ENCODE data around the gene SLC11A1.

The SLC11A1 gene, protein sequence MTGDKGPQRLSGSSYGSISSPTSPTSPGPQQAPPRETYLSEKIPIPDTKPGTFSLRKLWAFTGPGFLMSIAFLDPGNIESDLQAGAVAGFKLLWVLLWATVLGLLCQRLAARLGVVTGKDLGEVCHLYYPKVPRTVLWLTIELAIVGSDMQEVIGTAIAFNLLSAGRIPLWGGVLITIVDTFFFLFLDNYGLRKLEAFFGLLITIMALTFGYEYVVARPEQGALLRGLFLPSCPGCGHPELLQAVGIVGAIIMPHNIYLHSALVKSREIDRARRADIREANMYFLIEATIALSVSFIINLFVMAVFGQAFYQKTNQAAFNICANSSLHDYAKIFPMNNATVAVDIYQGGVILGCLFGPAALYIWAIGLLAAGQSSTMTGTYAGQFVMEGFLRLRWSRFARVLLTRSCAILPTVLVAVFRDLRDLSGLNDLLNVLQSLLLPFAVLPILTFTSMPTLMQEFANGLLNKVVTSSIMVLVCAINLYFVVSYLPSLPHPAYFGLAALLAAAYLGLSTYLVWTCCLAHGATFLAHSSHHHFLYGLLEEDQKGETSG

DNA sequence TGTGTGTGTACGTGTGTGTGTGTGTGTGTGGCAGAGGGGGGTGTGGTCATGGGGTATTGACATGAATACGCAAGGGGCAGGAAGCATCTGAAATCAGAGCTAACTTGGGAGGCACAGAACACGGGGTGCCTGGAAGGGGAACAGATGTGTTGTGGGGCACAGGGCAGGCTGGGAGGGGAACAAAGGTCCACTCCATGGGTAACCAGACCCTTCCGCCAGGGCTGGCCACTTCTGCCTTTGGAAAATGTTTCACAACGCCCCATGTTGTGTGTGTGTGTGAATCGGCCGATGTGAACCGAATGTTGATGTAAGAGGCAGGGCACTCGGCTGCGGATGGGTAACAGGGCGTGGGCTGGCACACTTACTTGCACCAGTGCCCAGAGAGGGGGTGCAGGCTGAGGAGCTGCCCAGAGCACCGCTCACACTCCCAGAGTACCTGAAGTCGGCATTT, at the start of gene SLC11A1:
TSS of gene SLC11A1 (plus strand) at position 358 of the 451 bp plus-strand sequence. CDS start 96 bp downstream, outside the sequence.
- DNase-seq = no peak

DNA sequence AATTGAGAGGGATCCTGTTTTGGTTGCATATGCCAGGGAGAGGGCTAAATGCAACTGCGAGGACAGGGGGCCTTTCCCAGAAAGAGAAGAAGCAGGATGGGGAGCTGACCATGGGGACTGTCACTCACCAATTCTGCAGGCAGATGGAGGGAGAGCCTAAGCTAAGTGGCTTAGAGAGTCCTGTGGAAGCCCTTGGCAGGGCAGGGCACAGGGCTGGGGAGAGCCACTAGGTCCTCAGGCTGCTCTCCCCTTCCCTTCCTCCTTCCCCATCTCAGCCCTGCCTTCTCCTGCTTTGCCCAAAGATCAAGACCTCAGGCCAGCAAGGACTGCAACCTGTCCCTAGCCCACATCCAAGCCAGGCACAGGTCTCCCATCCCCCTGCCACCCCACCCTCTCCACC, 49.8 kb upstream of the SLC11A1 start:
- DNase-seq = no peak

DNA sequence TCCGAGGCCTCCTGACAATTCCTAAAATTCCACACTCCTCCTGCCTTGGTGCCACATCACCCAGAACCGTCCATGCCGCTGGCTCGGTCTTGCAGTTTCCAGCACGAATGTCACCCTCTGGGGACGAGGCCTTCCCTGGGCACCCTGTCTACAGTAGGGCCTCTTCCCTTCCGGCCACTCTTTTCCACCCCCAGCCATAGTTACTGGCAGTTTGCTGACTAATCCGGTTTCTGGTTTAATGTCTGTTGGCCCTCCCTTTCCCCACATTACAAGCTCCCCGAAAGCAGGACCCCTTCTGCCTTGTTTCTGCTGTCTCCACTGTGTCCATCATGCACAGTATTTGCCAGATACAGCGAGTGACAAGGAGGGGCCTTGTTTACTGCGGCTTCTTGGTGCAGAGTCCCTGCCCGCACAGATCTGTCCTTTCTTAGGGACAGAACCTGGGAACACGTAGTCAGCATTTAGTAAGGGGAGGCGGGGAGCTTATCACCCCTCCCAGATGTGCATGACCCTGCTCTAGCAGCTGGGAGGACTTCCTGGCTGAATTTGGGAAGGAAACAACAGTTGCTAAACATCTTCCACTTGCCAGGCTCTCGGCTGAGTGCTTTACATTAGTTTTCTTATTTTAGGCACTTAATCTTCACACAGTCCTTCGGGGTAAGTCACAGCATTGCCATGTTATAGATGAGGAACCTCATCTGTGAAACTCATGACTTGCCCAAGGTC, 49.0 kb upstream of the SLC11A1 start:
- no peak for DNase-seq

DNA sequence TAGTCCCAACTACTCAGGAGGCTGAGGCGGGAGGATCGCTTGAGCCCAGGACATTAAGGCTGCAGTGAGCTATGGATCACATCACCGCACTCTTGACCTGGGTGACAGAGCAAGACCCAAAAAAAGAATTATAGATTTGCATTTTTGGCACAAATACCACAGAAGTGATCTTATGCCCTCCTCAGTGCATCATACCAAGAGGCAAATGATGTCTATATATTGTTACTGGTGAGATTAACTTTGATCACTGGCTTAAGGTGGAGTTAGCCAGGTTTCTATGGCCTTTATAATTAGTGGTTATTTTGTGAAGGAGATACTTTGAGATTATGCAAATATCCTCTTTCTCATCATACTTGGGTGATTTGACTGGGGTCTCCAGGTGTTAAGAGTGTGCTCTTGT, 47.5 kb upstream of the SLC11A1 start:
- DNase-seq = no peak

DNA sequence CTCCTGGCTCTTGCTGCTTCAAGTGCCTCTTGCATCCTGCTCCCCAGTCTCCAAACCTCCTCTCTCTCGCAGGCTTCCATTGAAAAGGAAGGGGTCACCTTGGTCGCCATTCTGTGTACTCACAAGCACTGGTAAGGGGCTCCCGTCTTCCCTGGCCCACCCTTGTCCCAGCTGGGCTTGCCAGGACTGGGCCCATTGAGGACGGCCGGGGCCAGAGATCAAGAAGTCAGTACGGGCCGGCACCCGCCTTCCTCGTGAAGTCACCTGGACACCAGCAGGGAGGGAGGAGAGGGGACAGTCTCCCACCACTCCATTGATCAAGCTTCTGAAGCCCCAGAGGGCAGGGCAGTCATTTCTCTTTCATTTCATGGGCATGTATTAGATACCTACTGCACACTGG, 41.4 kb upstream of the SLC11A1 start:
- DNase-seq = no peak

DNA sequence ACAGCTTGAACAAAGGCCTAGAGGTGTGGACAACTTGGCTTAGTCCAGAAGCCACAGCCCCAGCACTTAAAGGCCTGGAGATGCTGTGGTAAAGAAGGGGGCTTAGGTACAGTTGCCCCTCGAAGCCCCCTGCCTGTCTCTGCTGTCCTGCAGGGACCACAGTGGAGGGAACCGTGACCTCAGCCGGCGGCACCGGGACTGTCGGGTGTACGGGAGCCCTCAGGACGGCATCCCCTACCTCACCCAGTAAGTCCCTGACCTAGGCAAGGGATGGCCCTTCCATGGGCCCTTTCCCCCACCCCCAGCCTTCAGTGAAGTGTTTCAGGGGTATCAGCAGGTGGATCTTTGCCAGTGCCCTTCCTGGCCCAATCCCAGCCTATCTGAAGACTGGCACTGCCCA, 40.7 kb upstream of the SLC11A1 start:
- no peak for DNase-seq

DNA sequence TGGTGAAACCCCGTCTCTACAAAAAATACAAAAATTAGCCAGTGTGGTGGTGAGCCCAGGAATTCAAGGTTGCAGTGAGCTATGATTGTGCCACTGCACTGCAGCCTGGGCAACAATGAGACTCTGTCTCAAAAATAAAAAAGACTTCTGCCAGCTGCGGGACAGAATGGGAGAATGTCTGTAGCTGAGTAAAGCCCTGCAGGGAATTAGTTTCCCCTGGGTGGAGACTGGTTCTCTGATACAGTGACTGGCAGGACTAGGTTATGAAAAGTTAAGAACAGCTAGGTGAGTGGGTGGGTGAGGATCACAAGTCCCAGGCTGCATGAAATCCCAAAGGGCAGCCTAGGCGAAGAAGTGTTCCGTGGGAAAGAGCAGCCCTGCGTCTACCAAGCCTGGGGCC, 39.2 kb upstream of the SLC11A1 start:
- no peak for DNase-seq

DNA sequence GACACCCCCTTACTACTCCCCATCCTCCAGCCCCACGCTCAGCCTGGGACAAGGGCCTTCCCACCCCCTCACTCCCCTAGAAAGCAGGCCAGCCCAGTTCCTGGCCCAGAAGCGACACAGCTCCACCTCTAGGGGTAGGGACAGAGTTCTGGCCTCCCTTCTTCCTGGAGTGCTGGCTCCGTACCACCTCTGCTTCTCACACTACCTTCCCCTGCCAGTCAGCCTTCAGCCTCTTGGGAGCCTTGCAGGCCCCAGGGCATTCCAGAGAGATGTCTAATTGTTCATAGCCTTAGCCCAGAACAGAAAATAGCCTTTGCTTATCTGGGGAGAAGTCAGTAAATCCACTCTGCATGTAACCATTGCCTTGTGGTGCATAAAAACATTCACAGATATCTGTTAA, 38.5 kb upstream of the SLC11A1 start:
- DNase-seq = no peak

DNA sequence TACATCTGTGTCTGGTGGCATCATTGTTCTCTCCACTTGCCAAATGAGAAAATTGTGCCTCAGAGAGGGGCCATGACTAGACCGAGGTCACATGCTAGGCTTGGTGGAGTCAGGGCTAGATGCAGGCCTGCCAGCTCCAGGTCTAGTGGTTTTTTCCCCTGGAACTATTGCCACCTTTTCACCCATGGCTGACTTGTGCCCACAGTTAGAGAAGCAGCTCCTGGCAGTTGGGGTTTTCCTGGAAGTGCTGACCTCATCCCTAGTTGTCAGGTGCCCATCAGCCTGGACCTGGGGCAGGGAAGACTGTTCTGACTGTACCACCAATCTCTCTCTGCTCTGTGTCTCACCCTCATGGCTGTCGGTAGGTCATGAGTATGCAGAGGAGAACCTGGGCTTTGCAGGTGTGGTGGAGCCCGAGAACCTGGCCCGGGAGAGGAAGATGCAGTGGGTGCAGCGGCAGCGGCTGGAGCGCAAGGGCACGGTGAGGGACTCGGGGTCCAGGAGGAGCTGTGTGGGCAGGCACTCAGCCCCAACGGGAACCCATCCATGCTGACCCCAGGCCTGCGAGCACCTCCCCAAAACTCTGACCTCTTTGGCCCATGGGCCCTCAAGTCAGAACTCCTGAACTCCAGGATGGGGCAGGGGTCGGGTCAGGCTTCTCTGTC, 37.9 kb upstream of the SLC11A1 start:
- DNase-seq = no peak

DNA sequence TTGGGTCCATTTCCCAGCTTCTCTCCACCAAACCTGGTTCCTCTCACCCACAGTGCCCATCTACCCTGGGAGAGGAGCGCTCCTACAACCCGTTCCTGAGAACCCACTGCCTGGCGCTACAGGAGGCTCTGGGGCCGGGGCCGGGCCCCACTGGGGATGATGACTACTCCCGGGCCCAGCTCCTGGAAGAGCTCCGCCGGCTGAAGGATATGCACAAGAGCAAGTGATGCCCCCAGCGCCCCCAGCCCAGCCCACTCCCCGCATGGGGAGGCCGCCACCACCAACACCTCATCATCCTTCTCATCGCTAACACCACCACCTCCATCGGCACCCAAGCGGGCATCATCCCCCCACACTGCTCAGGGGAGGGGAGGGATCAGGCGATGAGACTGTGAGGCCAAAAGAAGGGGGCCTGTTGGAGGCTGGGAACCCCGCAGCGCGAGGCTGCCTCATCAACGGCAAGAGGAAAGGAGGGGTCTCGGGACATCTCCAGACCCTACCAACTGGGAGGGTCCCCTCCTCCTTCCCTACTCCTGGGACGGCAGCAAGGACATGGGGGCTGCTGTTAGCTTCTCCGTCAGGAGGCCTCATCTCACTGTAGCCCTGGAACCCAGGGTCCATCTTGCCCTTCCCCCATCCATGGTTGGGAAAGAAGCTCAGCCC, 37.2 kb upstream of the SLC11A1 start:
- no peak for DNase-seq

DNA sequence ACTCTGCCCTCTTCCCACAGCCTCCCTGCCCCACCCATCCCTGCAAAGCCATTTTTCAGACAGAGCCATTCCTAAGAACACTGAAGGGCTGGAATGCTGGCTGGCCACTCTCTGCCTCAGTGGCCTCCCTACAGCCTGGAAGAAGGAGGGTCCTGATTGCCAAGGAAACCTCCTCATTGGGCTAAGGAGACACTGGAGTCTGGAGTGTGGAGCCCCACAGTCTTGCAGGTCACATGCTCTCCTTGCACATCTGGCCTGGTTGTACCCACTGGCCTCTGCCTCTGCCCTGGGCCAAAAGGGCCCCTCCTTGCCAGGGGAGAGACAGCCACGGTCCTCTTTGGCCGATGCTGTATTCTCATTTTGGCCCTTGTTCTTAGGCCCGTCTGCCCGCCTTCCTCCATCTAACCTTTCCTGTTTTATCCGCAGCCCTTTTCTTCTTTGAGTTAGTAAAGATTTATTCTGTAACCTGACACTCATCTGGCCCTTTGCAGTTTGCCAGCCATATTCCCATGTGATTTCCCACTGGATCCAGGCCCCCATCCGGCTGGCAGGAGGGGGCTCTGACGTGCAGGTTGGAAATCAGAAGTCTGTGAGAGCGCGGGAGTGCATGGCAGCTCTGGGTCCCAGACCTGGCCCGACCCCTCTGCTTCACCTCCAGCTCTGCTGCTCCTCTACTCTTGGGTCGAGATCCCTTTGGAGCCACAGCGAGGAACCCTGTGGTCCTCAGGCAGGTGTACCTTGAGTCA, 36.4 kb upstream of the SLC11A1 start:
- no peak for DNase-seq

DNA sequence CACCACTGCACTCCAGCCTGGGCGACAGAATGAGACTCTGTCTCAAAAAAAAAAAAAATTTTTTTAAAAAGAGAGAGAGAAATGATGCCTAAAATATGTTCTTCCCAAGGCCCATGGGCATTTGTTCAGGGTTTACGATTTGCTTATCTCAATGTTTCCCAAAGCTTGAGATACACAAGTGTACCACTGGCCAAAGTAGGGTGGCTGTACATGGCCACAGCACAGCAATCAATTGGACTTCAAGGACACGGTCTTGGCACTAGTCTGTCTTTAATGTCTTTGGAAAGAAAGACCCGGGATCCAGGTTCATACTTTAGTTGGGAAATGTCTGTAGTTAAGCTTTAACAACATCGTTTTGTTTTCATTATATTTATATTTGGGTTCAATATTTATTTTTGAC, 34.9 kb upstream of the SLC11A1 start:
- no peak for DNase-seq

DNA sequence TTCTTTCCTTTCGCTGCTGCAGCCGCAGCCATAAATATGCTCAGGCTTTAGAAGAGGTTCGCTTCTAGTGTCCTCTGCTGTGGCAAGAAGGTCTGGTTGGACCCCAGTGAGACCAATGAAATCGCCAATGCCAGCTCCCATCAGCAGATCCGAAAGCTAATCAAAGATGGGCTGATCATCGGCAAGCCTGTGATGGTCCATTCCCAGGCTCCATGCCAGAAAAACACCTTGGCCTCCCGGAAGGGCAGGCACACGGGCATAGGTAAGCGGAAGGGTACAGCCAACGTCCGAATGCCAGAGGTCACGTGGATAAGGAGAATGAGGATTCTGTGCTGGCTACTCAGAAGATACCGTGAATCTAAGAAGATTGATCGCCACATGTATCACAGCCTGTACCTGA, 28.0 kb upstream of the SLC11A1 start:
- no peak for DNase-seq

DNA sequence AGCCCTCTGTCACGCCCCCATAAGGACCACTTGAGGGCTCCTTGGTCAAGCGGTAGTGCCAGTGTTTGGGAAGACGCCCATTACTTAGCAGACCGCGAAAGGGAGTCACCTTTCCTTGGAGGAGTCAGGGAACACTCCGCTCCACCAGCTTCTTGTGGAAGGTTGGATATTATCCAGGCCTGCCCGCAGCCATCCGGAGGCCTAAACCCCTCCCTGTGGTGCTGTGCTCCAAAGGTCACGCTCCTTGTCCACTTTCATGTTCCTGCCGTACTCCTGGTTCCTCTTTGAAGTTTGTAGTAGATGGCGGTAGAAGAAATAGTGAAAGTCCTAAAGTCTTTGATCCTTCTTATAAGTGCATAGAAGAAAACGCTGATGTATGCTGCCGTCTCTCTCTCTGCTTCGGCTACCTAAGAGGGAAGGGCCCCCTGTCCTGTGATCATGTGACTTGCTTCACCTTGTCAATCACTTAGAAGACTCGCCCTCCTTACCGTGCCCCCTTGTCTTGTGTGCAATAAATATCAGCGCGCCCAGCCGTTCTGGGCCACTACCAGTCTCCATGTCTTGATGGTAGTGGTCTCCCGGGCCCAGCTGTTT, 27.1 kb upstream of the SLC11A1 start:
- DNase-seq = no peak

DNA sequence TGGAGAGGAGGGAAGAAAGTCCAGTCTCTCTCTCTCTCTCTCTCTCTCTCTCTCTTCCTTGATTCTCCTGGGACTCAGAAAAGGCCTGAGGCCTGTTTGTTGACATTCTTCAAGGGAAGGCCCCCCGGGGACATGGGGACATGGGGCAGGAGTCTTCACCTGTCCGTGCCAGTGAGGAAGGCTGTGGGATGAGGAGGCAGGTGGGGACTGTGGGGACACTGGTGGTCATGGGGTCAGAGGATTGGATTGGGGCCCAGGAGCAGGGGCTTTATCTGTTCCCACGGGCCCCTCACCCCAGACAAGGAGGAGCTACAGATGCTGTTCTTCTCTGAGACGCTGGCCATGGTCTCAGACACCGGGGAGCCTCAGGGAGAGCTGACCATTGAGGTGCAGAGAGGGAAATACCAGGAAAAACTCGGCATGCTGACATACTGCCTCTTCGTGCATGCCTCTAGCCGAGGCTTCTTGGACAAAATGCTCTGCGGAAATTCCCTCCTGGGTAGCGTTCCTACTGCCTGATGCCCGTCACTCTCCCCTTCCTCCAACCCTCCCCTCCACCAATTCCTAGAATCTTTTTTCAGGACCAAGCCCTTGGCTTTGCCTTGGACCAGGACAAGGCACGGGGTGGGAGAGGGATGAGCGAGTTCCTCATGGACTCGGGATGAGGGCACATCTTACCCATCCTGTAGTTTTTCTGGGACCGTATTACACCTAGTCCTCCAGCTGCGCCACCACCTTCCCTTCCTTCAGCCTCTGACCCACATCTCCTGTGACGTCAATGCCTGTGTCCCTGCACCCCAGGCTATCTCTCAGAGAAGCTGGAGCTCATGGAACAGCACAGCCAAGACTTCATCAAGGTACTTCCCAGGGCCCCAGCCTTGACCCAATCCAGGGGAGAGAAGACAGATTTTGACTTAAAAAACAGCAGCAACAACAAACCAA, 24.6 kb upstream of the SLC11A1 start:
- no peak for DNase-seq

DNA sequence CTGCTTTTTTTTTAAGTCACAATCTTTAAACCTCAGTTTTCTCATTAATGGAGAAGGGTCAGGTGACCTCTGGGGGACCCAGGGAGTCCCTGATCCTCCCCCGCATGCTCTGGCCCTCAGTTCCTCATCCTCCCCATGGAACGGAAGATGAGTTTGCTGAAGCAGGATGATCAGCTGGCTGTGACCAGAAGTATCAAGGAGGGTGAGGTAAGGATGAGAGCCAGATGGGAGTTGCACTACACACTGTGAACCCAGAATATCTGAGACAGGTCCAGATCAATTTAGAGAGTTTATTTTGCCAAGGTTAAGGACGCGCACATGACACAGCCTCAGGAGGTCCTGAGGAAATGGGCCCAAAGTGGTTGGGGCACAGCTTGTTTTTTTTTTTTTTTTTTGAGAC, 21.6 kb upstream of the SLC11A1 start:
- no peak for DNase-seq

DNA sequence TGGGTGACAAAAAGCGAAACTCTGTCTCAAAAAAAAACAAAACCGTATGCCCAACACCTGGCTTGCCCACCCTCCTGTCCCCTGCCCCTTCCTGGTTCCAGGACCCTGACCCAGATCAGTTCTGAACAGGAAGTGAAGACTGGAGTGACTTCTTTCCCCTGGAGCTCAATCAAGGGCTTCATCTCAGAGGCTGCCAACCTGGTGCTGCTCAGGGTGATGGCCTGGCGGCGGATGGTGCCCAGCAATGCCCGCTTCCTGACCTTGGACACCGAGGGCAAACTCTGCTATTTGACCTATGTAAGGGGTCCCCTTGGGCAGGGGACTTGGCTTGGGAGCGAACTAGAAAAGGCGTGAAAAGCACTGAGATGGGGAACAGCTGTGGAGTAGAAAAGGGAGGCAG, 19.5 kb upstream of the SLC11A1 start:
- DNase-seq = no peak

DNA sequence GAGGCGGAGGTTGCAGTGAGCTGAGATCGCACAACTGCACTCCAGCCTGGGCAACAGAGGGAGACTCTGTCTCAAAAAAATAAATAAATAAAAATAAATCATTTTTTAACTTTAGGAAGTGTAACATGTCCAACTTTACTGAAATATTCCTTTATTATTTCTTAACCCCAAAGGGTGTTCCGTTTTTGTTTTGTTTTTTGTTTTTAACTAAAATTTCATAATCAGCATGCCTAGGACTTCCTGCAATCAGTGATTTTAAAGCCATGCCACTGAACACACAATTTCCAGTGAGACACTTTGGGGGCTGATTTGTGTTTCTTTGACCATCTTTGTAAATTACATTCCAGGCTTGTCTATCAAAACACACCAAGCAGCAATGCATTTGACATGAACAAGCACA, 18.3 kb upstream of the SLC11A1 start:
- DNase-seq = no peak

DNA sequence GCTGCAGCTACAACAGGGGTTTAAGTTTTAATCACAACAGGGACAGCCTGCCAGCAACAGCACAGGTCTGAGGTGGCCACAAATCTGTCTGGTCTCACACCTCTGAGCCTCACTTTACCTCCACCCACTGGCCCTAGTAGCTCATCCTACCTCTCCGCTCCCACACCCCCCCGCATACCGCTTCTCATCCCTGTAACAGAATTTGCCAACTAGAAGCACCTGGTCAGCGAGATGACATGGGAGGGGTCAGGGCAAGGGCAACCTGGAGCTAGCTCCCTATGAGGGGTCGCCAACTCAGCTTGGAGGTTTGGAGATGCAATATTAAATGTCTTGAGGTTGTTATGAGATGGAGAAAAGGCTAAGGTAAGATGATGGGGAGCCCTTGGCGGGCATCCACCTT, 17.9 kb upstream of the SLC11A1 start:
- no peak for DNase-seq

DNA sequence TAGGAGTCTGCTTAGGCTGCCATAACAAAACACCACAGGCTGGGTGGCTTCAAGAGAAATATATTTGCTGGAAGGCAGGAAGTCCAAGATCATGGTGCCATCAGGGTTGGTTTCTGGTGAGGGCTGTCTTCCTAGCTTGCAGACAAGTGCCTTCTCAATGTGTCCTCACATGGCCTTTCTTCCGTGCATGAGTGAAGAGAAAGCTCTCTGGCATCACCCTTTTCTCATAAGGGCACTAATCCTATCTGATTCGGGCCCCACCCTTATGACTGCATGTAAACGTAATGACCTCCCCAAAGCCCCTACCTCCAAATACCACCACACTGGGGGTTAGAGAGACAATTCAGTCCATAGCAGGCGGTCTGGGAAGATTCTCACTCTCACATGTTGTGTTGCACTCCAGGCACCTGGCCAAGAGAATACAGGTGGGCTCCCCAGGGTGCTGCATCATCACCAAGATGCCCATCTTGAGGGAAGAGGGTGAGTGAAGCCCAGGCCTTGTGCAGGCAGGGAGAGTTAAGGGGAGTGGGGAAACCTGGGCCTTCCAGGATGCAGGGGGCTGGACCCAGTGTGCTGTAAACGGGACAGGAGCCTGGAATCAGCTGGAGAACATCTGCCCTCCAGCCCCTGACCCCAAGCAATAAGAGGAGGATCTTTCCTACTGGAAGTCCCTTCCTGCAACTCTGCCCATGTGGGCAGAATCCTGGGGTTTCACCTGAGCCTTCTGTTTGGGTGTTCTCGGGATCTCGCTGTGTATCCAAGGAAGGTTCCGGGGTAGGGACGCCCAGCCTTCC, 15.3 kb upstream of the SLC11A1 start:
- DNase-seq = no peak
